Measurements from ENCODE around the gene ACAA1.
"Not testable (repeated sequence)": the region's sequence is repeated elsewhere in the genome, so short reads cannot be mapped to it uniquely, and the experiment has no call there.

Gene ACAA1

GRCh38 chr3:38098376-38098723, 38.6 kb downstream of the ACAA1 start:
- DNase-seq, result no peak

GRCh38 chr3:38097446-38098375, 39.2 kb downstream of the ACAA1 start:
- no peak for DNase-seq

DNA sequence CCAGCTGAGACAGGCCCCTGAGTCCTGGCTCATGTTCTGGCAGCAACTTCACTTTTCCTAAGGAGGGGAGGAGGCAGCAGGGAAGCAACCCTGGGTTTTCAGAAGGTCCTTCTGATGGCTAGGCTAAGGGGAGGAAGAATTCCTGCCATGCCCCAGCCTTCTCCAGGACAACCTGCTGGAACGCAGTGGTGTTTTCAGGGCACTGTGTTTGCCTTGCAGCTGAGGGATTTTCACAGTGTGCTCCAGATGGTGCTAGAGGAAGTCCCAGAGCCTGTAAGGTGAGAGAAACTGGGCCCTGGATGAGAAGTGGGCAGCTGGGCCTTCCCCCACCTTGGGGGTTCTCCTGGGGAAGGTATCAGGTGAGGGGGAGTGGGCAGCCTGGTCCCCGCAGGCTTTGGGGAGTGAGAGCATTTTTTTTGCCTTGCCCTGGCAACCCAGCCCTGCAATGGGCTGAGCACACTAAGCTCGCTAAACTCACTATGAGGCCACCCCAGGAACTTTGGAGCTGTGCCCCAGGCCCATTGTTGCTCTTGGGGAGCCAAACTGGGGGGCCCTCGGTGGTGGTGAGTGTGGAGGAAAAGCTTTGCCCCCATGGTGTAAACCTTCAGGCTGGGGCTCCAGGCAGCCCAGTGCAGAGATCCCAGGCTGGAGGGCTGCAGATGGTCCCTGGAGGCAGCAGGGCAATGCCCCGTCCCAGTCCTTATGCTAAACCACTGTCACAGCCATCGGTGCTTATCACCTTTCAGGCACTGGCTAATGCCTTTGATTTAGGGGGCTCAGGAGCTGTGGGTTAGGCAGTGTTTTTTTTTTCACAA, 41.1 kb downstream of the ACAA1 start:
- DNase-seq, result no peak

DNA sequence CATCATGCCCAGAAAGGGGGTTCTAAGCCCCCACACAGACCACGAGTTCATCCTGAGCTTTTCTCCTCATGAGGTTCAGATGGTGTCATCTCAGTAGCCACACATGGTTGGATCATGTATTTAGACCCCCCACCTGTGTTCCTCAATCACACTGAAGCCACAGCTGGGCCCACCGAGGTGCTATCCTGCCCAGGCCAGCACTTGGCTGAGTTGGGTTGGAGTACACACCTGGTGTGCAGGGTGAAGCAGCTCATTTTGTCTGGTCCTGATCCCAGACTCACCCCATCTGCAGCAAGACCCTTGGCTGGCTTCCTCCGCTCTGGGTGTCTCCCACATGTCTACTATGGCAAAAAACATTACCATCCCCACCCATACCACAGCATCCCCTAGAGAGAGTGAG, 41.9 kb downstream of the ACAA1 start:
- no peak for DNase-seq

DNA sequence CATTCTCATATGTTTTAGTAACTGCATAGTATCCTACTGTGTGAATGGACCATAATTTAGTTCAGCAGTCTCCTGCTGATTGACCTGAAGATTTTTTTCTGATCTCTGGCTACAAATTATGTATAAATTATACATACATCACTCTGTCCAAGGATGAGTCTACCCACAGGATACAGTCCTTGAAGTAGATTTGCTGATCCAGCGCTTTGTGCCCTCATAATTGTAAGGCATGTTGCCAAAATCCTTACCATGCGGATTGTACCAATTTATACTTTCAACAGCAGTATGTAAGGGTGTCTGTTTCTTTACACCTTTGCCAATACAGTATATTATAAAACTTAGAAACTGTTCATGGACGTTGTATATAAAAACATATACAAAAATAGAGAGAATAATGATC, 46.5 kb downstream of the ACAA1 start:
- DNase-seq, result no peak

- no peak for DNase-seq
Observed at GRCh38 chr3:38089163-38089562, 47.8 kb downstream of the ACAA1 start.

- DNase-seq, result no peak
Observed at GRCh38 chr3:38088126-38089078, 48.5 kb downstream of the ACAA1 start.

DNA sequence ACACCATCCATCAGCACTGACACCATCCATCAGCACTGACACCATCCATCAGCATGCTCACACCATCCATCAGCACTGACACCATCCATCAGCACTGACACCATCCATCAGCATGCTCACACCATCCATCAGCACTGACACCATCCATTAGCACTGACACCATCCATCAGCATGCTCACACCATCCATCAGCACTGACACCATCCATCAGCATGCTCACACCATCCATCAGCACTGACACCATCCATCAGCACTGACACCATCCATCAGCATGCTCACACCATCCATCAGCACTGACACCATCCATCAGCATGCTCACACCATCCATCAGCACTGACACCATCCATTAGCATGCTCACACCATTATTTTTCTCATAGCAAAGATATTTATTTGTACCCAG, 49.6 kb downstream of the ACAA1 start:
- not testable (repeated sequence) for DNase-seq

DNA sequence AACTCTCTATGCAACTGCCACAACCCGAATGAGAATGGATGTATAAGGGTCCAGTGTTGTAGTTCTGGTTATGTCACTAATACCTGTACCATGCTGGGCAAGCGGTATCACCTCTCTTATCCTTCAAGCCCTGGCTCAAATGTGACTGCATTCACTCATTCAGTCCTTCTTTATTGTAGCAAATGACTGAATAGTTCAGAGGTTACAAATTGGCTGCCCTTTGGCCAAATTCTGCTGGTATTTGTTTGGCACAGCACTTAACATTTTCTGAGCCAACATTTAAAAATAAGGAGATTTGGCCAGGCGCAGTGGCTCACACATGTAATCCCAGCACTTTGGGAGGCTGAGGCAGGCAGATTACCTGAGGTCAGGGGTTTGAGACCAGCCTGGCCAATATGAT, 50.4 kb downstream of the ACAA1 start:
- DNase-seq, result no peak

DNA sequence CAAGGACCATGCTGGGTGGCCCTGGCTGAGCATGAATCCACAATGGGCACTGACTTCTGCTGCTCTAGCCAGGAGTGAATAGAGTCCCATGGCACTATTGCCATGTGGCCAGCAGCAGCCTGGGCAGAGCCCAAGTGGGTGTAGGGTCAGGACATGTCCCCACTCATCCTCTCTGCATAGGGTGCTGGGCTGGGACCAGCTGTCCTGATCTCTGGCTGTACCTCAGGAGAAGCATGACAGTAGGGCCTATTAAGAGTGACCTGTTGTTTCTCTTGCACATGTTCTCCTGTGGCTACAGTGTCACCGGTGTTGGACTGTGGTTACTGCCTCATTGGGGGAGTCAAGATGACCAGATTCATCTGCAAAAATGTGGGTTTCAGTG, 51.0 kb downstream of the ACAA1 start:
- DNase-seq, result no peak

- no peak for DNase-seq
Observed at GRCh38 chr3:38085311-38085942, 51.5 kb downstream of the ACAA1 start.

GRCh38 chr3:38084334-38085310, 52.3 kb downstream of the ACAA1 start:
- DNase-seq, result no peak

DNA sequence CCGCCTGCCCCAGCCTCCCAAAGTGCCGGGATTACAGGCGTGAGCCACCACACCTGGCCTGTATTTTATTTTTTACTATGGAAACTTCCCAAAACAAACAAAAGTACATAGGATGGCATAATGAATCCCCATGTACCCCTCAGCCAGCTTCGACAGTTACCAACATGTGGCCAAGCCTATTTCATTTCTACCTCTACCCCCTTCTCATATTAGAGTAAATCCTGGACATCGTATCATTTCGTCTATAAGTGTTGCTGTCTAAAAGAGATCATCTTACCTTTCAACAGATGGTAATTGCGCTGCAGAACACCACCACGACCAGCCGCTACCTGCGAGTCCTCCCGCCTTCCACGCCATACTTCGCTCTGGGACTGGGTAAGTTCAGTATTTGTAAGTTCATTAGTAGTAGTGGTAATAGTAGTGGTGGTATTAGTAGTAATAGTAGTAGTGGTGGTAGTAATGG, 53.0 kb downstream of the ACAA1 start:
- DNase-seq, result no peak

- not testable (repeated sequence) for DNase-seq
Observed at GRCh38 chr3:38083254-38083653, 53.7 kb downstream of the ACAA1 start.

GRCh38 chr3:38082296-38082695, 54.6 kb downstream of the ACAA1 start:
- DNase-seq, result not testable (repeated sequence)

DNA sequence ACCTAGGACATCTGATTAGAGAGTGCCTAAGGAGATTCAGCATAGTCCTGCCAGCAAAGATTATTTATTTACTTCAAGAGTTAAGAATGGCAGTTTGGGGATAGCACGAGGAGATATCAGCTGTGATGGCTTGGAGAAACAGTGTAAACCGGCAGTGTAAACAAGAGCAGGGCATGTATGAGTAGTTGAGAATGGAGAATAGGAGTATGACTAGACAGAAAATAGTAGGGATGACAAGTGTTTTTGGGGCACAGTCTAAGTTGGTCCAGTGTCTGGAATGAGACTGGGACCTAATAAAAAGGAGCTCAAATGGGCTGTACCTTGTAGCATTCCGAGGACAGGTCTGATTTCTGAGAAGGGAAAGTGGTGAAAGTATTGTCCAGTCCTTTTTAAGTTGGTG, 59.9 kb downstream of the ACAA1 start:
- not testable (repeated sequence) for DNase-seq
